ENCODE measurements around the gene RMDN2. TPM values are rescaled to one million over a fixed set of nuclear protein-coding genes. Genes with fewer than 3 reads are reported as not detected.

RMDN2 gene
- total and polyA plus RNA-seq, 9 of the 15 experiments (the other 6 are each of a cell fraction or from before 2014, with no cell fraction given), result 1.5 to 4.3 (median 2.3) TPM

- 2% methylated on average over 2 of the region's 2 CpGs for WGBS (ENCODE audit: insufficient coverage, low coverage, missing lambda C conversion rate)
- DNase-seq (ENCODE audit: extremely low read depth in 1 of 4, low spot score in 3 of 4), result no peak
- Histone ChIP-seq H3K36me3 (ENCODE audit: control insufficient read depth, insufficient read depth, low read length) (no peaks in the 10 kb centered on the region), H4K20me1 (replicated peaks; ENCODE audit: control insufficient read depth, insufficient read depth, low read length) (no peaks in the 10 kb centered on the region), H3K27me3 (ENCODE audit: control insufficient read depth in 2 of 2, insufficient read depth in 2 of 2, low read length in 2 of 2) (peaks cover 2 to 5% of the 10 kb centered on the region in 2 experiments; a peak in 3 of 5 replicates), H3K4me2 (ENCODE audit: insufficient read depth, low read length) (no peak overlapping the region), H3K9ac (ENCODE audit: insufficient read depth in 1 of 2, low read depth in 2 of 2, low read length in 2 of 2) (no peak overlapping the region), H3K9me3 (replicated peaks; ENCODE audit: control insufficient read depth, insufficient read depth, low read depth, low read length) (no peaks in the 10 kb centered on the region), H3K79me2 (ENCODE audit: control insufficient read depth, insufficient read depth, low read length) (no peaks in the 10 kb centered on the region), H3K9me1 (ENCODE audit: control insufficient read depth, insufficient read depth, low read length) (no peaks in the 10 kb centered on the region), H3K4me3 (no peak overlapping the region), H2AFZ (ENCODE audit: low read depth, low read length) (no peak overlapping the region), H3K4me1 (replicated peaks in 1 of 2; ENCODE audit: control insufficient read depth in 2 of 2, insufficient read depth in 2 of 2, low read length in 2 of 2) (no peaks in the 10 kb centered on the region), H3K27ac (ENCODE audit: extremely low read depth, low read depth, low read length) (no peak overlapping the region)
- TF ChIP-seq, protein P1, sequence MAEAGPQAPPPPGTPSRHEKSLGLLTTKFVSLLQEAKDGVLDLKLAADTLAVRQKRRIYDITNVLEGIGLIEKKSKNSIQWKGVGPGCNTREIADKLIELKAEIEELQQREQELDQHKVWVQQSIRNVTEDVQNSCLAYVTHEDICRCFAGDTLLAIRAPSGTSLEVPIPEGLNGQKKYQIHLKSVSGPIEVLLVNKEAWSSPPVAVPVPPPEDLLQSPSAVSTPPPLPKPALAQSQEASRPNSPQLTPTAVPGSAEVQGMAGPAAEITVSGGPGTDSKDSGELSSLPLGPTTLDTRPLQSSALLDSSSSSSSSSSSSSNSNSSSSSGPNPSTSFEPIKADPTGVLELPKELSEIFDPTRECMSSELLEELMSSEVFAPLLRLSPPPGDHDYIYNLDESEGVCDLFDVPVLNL (CRISPR knock-in tag; IDR thresholded peaks at IDR 0.05; ENCODE audit: low read depth), result no peak
- TF ChIP-seq ZNF384 (IDR thresholded peaks at IDR 0.05; ENCODE audit: low read depth, low read length) (no peak), ETS2 (tag; IDR thresholded peaks at IDR 0.05; ENCODE audit: borderline replicate concordance, poor library complexity, severe bottlenecking) (no peak), SREBF1 (IDR thresholded peaks at IDR 0.05; ENCODE audit: borderline replicate concordance, low read depth, low read length) (no peak), EGR1 (conservative IDR thresholded peaks at IDR 0.05) (no peak), TCFL5 (CRISPR knock-in tag; conservative IDR thresholded peaks at IDR 0.05) (no peak), FUS (optimal IDR thresholded peaks at IDR 0.05; ENCODE audit: low read depth, low read length) (no peak), HBP1 (CRISPR knock-in tag; IDR thresholded peaks at IDR 0.05) (no peak), VEZF1 (CRISPR knock-in tag; IDR thresholded peaks at IDR 0.05) (no peak), ZC3H11A (IDR thresholded peaks at IDR 0.05; ENCODE audit: low read depth, low read length) (no peak), HNRNPLL (IDR thresholded peaks at IDR 0.05; ENCODE audit: low read depth, low read length, poor library complexity, severe bottlenecking) (no peak)
- TF ChIP-seq, protein P2, sequence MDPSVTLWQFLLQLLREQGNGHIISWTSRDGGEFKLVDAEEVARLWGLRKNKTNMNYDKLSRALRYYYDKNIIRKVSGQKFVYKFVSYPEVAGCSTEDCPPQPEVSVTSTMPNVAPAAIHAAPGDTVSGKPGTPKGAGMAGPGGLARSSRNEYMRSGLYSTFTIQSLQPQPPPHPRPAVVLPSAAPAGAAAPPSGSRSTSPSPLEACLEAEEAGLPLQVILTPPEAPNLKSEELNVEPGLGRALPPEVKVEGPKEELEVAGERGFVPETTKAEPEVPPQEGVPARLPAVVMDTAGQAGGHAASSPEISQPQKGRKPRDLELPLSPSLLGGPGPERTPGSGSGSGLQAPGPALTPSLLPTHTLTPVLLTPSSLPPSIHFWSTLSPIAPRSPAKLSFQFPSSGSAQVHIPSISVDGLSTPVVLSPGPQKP (CRISPR knock-in tag; IDR thresholded peaks at IDR 0.05), result no peak
- TF ChIP-seq, protein P3, sequence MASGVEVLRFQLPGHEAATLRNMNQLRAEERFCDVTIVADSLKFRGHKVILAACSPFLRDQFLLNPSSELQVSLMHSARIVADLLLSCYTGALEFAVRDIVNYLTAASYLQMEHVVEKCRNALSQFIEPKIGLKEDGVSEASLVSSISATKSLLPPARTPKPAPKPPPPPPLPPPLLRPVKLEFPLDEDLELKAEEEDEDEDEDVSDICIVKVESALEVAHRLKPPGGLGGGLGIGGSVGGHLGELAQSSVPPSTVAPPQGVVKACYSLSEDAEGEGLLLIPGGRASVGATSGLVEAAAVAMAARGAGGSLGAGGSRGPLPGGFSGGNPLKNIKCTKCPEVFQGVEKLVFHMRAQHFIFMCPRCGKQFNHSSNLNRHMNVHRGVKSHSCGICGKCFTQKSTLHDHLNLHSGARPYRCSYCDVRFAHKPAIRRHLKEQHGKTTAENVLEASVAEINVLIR (CRISPR knock-in tag; IDR thresholded peaks at IDR 0.05), result no peak
- no peak for FAIRE-seq
- ChIA-PET POLR2A (interaction anchor here (0.7 kb wide), 1 partner anchor 10 kb away, joined by 3 read pairs; no protein-coding TSS in a partner anchor), CTCF (ENCODE audit: low intra/inter-chr PET ratio) (no interaction called here)
- no TSS peak for BruUV-seq (replicated peaks)
- in situ Hi-C loops (cut with MboI), result no loop called here
- intact Hi-C loops (cut with micrococcal nuclease), result no loop called here
- no peak for ATAC-seq
These were observed 12.5 kb upstream of the RMDN2 start for GRCh38 chr2:37912616-37913015.

Data from K562 (cell line).